ENCODE measurements around the gene STARD5. TPM values are rescaled to one million over a fixed set of nuclear protein-coding genes. Genes with fewer than 3 reads are reported as not detected.
A peak's percentile ranks its signal among the peaks of the same experiment; 100 is the strongest.

Gene STARD5
- total RNA-seq, 1 donor from 2014 or later, result 5.2 TPM

DNA sequence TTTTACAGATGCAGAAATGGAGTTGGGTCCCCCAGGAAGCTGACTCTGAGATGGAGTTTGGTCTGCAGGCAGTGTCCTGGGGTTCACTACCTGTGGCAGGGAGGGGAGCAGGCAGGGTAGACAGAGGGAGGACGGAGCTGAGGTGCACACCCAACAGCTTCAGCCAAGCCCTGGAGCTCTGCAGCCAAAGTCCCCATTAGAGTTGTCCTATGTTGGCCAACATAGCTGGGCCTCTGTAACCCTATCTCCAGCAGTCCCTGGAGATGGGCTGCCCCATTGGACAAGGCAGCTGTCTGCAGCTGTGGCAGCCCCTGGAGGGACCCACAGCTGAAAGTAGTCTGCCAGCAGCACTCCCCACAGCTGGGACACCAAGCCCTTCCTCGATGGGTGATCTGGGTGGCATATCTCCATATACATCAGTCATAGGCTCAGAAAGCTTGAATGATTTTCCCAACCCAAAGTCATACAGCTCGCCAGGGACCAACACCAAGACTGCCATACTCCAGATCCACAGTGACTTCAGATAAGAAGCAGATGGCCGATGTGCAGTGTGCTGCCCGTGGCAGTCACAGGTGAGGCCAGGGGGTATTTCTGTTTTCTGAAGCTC is 31.9 kb downstream of the STARD5 start:
- Histone ChIP-seq H3K9me3 (no peaks in the 10 kb centered on the region), H3K4me1 (peaks cover 38% of the 10 kb centered on the region), H3K36me3 (peaks cover 47% of the 10 kb centered on the region), H3K4me3 (peak overlapping the region; percentile 3), H3K27ac (peak overlapping the region; percentile 77), H3K27me3 (ENCODE audit: low read depth) (no peaks in the 10 kb centered on the region)
- intact Hi-C loops (cut with DNase I), result no loop called here
- TF ChIP-seq, protein P1, sequence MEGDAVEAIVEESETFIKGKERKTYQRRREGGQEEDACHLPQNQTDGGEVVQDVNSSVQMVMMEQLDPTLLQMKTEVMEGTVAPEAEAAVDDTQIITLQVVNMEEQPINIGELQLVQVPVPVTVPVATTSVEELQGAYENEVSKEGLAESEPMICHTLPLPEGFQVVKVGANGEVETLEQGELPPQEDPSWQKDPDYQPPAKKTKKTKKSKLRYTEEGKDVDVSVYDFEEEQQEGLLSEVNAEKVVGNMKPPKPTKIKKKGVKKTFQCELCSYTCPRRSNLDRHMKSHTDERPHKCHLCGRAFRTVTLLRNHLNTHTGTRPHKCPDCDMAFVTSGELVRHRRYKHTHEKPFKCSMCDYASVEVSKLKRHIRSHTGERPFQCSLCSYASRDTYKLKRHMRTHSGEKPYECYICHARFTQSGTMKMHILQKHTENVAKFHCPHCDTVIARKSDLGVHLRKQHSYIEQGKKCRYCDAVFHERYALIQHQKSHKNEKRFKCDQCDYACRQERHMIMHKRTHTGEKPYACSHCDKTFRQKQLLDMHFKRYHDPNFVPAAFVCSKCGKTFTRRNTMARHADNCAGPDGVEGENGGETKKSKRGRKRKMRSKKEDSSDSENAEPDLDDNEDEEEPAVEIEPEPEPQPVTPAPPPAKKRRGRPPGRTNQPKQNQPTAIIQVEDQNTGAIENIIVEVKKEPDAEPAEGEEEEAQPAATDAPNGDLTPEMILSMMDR (IDR thresholded peaks at IDR 0.05), result no peak
- DNase-seq (no peak), ATAC-seq (no peak)

DNA sequence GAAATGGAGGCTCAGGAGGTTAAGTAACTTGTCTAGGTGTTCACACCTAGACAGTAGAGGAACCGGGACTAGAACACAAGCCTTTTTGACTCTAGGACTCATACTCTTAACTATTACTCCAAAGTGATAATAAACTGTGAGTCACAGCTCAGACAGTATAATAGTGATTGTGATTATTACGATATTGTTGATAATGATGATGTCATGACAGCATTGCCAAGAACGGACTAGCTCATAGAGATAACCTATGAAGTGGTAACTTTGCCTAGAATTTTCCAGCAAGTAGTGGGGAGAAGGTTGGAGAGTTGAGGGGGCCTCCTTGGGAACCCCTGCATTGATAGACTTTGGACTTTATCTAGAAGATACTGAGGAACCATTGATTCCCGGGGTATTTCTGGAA is 34.0 kb downstream of the STARD5 start:
- Histone ChIP-seq H3K4me3 (no peak overlapping the region), H3K9me3 (no peaks in the 10 kb centered on the region), H3K36me3 (peaks cover 63% of the 10 kb centered on the region), H3K4me1 (peaks cover 16% of the 10 kb centered on the region), H3K27me3 (ENCODE audit: low read depth) (no peaks in the 10 kb centered on the region), H3K27ac (no peak overlapping the region)
- intact Hi-C loops (cut with DNase I), result no loop called here
- DNase-seq, result no peak
- TF ChIP-seq, protein P1 (IDR thresholded peaks at IDR 0.05), result no peak
- no peak for ATAC-seq

DNA sequence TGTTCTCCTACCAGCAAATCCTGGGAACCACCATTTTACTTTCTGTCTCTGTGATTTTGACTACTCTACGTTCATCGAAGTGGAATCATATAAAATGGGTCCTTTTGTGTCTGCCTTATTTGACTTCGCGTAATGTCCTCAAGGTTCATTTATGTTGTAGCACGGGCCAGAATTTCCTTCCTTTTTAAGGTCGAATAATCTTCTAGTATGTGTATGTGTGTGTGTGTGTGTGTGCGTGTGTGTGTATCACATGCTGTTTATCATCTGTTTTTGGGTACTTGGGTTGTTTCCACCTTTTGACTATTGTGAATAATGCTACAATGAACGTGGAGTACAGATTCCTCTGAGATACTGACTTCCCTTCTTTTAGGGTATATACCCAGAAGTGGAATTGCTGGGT is 35.3 kb downstream of the STARD5 start:
- TF ChIP-seq, protein P1 (IDR thresholded peaks at IDR 0.05), result no peak
- Histone ChIP-seq H3K27ac (no peak overlapping the region), H3K27me3 (ENCODE audit: low read depth) (no peaks in the 10 kb centered on the region), H3K9me3 (no peaks in the 10 kb centered on the region), H3K4me1 (peaks cover 16% of the 10 kb centered on the region), H3K4me3 (no peak overlapping the region), H3K36me3 (peaks cover 60% of the 10 kb centered on the region)
- no peak for DNase-seq
- intact Hi-C loops (cut with DNase I), result no loop called here
- no peak for ATAC-seq

DNA sequence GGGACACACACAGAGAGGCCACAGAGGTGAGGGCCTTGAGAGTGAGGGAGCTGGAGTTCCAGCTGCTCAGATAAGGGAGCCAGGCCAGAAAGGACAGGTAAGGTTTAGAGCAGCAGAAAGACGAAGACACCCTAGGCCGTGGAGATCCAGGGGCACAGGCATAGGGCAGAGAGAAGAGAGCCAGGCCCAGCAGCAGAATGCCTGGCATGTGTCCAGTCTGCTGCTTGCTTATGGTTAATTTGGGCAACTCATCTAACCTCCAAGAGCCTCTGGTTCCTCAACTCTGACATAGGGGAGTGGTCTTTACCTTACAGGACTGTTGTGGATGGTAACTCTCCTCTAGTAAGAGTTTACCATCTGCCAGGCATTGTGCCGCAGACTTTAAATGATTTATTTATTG is 35.9 kb downstream of the STARD5 start:
- peaks cover 10% of the 10 kb centered on the region for H3K4me1 ChIP-seq
- no peaks in the 10 kb centered on the region for H3K27me3 ChIP-seq (ENCODE audit: low read depth)
- peaks cover 57% of the 10 kb centered on the region for H3K36me3 ChIP-seq
- H3K9me3 ChIP-seq, result no peaks in the 10 kb centered on the region
- H3K4me3 ChIP-seq, result no peak overlapping the region
- no peak for ATAC-seq
- DNase-seq, result no peak
- intact Hi-C loops (cut with DNase I), result no loop called here
- TF ChIP-seq, protein P1 (IDR thresholded peaks at IDR 0.05), result no peak
- no peak overlapping the region for H3K27ac ChIP-seq

DNA sequence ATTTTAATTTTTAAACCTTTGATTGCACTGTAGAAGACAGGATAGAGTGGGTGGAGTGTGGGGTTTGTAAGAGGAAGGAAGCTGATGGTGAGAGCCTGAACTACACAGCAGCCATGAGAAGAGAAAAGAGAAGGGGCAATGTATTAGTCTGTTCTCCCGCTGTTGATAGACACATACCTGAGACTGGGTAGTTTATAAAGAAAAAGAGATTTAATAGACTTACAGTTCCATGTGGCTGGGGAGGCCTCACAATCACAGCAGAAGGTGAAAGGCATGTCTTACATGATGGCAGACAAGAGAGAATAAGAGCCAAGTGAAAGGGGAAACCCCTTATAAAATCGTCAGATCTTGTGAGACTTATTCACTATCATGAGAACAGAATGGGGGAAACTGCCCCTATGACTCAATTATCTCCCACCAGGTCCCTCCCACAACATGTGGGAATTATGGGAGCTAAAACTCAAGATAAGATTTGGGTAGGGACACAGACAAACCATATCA is 37.3 kb downstream of the STARD5 start:
- intact Hi-C loops (cut with DNase I), result no loop called here
- ATAC-seq (peak; percentile 65 to 68), DNase-seq (no peak)
- TF ChIP-seq, protein P1 (IDR thresholded peaks at IDR 0.05), result no peak
- Histone ChIP-seq H3K36me3 (peaks cover 47% of the 10 kb centered on the region), H3K4me3 (no peak overlapping the region), H3K9me3 (no peaks in the 10 kb centered on the region), H3K4me1 (peaks cover 7% of the 10 kb centered on the region), H3K27me3 (ENCODE audit: low read depth) (no peaks in the 10 kb centered on the region), H3K27ac (peak overlapping the region; percentile 37)
